NCI-H774 (cell line): ENCODE results near the gene CD320.
"Not testable (repeated sequence)": the region's sequence is repeated elsewhere in the genome, so short reads cannot be mapped to it uniquely, and the experiment has no call there.

ENCODE experiments used
- DNase-seq: peaks from one replicate; lab custom pipeline; 2025; lab: John Stamatoyannopoulos, UW

The CD320 gene

DNA sequence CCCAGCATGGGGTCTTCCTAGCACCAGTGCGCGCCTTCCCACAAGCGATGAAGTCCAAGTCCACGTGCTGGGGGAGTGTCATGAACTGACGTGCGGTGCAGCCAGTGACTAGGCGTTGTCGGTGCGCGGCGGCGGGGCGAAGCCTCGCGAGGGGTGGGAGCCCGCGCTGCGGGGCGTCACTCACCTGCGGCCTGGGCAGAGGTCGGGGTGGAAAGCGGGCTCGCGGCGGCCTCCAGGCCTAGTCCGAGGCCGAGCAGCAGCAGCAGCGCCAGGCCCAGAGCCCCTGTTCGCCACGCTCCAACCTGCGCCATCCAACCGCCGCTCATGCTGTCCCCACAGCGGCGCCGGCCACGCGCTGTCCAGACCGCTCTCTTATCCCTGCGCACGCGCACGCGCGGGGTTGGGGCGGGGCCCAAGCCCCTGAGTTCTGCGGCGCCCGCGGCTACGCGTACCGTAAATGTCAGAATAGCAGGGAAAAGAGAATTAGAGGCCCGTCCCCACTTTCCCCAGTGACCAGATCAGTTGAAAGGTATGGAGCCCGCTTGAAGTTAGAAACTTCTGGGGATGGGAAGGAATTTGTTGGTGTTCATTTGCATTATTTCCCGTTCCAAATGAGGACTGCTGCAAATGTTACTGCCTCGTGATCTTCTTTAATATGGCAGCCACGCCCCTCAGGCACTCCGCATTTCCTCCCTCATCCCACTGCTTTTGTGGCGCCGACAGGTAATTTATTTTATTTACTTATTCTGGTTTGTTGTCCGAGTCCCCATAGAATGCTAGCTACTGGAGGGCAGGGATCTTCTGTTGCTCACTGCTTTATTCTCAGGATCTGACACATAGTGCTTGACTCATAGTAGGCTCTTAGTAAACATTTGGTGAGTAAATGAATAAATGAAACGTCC, at the start of gene CD320:
Gene CD320, minus strand, starts transcription at position 394 of the 902 bp plus-strand sequence. Its CDS starts 68 bp downstream, at position 326.
- peak; percentile 90 for DNase-seq

DNA sequence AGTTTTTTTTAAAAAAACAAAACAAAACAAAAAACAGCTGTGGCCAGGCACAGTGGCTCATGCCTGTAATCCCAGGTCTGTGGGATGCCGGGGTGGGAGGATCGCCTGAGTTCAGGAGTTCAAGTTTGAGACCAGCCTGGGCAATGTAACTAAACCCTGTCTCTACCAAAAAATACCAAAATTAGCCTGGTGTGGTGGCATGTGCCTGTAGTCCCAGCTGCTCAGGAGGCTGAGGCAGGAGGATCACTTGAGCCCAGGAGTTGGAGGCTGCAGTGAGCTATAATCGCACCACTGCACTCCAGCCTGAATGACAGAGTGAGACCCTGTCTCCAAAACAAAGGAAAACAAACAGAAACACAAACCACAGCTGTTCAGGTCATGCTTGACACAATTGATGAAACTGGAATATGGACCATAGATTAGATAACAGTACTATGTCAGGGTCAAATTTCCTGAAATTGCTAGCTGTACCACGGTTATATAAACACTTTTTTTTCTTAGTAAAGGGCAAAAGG, 48.9 kb upstream of the CD320 start:
- no peak for DNase-seq

DNA sequence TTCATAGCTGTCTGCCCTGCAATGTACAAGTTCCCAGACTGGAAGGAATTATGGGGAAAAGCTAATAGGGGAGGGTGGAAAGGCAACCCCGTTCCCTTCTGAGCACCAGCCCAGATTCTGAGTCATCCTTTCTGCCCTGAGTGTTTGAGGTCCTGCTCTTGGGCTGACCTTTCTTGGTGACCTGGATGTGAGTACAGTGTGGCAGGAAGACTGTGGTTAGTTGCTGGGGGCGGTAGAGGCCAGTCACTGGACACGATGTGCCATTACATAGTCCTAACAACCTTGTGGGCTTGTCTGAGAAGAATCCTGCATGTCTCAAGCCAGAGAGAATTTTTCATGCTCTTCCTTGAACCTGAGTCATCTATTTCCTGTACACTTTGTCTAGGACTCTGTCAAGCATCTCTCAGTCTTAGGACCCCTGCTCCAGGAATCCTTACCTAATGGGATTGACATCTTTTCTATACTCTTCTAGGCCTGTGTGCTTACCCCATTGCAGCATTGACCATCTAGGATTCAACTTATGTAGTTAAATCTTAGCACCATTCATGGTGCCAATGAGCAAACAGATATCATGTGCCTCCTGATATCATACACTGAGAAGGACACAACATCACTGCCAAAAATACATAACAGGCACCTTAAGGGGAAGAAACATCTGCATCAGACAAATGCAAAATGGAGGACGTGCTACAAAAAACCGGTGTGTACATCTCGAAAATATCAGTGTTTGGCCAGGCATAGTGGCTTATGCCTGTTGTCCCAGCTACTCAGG, 47.7 kb upstream of the CD320 start:
- no peak for DNase-seq

DNA sequence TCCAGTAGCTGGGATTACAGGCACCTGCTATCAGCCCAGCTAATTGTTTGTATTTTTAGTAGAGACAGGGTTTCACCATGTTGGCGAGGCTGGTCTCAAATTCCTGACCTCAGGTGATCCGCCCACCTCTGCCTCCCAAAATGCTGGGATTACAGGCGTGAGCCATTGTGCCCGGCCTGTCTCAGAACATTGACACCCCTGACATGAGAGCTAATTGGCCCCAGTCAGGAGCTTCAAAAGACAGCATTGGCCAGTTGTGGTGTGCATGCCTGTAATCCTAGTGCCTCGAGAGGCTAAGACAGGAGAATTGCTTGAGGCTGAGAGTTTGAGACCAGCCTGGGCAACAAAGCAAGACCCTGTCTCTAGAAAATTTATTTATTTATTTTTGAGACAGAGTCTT, 44.7 kb upstream of the CD320 start:
- not testable (repeated sequence) for DNase-seq

DNA sequence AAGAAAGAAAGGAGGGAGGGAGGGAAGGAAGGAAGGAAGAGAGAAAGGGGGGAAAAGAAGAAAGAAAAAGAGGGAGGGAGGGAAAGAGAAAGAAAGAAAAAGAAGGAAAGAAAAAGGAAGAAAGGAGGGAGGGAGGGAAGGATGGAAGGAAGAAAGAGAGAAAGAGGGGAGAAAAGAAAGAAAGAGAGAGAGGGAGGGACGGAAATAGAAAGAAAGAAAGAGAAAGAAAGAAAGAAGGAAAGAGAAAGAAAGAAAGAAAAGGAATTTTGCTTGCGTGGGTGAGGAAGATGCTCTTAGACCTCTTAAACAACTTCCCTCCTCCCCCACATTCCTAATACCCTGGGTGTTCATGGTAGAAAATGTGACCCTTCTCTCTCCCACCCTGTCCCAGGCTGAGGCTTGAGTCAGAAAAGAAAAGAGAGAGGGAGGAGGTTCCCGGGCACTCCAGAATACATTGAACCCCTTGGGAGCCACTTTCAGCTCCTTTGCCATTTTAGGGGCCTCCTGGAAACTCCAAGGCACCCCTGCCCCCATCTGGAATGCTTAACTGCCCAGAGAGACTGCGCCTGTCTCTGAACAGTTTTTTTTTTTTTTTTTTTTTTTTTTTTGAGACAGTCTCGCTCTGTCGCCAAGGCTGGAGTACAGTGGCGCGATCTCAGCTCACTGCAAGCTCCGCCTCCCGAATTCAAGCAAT, 44.1 kb upstream of the CD320 start:
- DNase-seq = no peak

DNA sequence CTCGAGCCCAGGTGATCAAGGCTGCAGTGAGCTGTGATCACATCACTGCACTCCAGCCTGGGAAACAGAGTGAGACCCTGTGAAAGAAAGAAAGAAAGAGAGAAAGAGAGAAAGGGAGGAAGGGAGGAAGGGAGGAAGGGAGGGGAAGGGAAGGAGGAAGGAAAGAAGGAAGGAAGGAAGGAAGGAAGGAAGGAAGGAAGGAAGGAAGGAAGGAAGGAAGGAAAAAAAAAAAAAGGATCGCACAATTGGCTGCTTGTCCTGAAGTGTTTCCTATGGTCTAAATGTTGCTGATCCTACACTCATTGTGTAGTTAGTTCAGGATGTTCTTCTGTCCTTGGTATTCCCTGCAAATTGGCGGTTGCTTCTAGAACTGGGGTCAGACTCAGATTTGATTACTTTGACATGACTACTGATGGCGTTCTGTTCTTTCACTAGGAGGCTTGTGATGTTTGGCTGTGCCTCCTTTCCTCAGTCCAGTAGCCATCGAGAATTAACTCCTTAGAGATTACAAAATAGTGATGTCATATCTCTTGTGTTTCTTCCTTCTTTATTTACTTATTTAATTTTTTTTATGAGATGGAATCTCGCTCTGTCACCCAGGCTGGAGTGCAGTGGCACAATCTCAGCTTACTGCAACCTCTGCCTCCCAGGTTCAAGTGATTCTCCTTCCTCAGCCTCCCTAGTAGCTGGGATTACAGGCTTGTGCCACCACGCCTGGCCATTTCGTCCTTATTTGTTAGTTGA, 41.6 kb upstream of the CD320 start:
- DNase-seq = not testable (repeated sequence)

DNA sequence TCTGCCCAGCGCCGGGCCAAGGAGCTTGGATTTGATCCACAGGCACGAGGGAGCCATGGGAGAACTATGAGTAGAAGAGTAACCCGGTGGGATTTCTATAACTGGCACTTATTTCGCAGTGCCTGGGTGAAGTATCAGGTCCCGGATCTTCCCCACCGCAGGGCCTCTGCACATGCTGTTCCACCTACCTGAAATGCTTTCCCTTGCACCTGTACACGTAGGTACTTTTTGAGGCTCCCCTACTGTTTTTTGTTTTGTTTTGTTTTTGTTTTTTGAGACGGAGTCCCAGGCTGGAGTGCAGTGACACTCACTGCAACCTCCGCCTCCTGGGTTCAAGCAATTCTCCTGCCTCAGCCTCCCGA, 35.3 kb upstream of the CD320 start:
- DNase-seq = no peak

DNA sequence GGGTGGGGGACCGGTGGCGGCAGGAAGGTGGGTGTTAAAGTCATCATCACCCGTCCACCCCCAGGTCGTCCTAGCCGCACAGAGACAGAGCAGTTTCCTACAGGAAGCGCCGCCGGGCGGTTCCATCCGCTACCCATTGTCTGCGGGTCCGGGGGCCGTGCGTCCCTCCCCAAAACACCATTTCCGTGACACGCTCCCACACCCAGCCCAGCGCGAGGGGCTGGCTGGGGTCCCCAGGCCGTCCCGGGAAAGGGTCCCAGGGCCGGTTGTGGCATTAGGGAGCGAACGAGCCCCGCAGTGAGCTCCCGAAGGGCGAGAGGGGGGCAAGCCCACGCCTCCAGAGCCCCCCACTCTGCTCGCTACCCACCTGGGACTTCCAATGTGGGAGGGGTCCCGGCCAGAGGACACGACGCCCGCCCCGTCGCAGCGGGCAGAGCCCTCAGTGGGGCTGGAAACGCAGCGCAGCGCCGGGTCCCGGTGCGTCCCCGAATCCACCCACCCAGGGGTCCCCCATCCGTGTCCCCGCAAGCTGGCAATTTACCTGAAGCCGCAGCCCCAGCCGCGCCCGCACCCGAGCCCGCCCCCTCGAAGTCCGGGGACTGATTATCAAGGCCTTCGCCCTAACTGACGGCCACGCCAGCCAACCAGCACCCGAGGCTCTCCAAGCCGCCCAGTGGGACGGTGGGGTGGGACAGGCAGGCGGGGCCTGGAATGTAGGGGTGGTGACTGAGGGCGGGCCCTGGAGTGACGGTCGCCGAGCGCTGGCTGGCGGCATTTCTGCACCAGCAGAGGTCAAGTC, 34.7 kb upstream of the CD320 start, which contains the start of gene KANK3:
Gene KANK3, minus strand, starts transcription at position 579 of the 799 bp plus-strand sequence. CDS start 5,434 bp downstream, outside the sequence.
- peak; percentile 94 for DNase-seq

DNA sequence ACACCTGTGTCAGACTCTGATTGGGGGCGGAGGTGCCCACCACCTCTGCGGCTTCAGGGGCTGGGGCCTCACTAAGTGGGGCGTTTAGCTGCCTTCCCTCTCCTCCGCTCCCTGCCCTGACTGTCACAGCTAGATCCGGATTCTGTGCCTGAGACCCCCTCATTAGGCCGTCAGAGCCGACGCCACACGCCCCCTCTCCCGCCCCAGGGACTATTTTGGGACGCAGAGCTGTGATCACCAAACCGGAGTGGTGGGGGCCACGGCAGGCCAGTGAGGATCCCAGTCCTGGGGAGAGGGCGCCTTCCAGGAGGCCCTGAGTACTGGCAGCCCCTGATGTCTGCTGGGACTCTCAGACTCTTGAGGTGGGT, 34.1 kb upstream of the CD320 start:
- no peak for DNase-seq

DNA sequence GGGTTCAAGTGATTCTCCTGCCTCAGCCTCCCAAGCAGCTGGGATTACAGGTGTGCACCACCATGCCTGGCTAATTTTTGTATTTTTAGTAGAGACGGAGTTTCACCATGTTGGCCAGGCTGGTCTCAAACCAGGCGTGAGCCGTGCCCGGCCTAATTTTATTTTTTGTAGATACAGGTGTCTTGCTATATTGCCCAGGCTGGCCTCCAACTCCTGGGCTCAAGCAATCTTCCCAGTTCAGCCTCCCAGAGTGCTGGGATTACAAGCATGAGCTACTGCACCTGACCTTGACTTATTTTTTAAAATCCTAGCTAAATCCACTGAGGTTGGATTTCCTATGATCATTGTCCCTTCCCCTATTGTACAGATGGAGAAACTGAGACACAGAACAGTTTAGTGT, 33.3 kb upstream of the CD320 start:
- DNase-seq = not testable (repeated sequence)

DNA sequence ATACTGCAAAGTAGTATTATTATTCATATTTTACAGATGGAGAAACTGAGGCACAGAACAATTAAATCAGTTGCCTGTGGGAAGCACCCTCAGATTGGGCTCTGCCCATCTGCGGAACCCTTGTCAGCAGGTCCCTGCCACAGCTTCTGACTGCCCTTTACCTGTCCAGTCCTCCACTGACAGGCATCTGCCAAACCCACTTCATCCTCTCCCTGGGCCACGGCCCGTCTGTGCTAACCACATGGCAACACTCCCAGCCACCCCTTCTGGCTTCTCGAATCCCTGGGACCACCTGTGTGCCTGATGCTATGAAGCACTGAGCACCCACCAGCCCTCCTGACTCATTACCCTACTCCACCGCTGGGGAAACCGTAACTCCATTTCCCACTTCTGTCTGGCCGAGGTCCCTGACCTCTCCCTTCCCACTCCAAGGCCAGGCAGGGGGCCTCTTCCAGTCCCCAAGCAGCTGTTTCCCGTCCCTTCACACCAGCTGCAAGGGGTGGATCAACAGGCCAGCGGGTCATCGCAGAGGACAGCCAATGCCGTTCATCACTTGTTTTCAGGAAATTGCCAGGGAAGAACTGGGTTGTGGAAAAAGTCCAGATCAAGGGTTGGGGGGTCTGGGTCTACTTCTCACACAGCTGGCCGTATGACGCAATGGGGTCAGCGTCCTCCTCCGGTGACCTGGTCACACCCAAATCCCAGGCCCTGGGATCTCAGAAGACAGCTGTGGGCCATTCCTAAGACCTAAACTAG, 32.4 kb upstream of the CD320 start:
- DNase-seq = no peak

DNA sequence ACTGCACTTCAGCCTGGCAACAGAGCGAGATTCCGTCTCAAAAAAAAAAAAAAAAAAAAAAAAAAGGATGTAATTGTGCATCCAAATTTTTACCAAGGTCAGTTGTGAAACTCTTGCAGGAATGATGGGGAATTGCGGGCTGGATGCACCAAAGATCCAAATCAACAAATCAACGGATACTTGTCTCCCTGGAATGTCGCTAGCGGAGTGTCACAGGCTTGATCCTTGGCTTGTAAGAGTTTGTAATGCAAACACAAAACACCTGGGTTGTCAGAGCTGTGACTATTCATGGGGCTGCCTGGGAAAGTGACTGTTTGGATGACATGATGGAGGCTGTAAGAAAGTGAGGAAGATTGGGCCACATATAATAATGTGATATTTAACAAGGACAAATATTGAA, 30.7 kb upstream of the CD320 start:
- no peak for DNase-seq

DNA sequence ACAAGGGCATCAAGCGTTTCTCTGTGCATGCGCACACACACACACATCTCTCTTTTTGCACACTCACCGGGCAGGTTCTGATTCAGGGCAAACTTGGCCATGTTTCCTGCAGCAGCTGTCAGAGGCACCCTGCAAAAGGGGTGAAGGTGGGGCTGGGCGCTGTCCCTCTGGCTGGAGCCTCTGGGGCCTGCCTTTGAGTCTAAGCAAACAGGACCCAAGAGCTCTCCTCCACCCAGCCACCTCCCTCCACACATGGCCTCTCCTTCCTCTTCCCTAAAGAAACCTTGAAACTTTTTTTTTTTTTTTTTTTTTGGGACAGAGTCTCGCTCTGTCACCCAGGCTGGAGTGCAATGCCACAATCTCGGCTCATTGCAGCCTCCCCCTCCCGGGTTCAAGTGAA, 29.6 kb upstream of the CD320 start:
- no peak for DNase-seq

DNA sequence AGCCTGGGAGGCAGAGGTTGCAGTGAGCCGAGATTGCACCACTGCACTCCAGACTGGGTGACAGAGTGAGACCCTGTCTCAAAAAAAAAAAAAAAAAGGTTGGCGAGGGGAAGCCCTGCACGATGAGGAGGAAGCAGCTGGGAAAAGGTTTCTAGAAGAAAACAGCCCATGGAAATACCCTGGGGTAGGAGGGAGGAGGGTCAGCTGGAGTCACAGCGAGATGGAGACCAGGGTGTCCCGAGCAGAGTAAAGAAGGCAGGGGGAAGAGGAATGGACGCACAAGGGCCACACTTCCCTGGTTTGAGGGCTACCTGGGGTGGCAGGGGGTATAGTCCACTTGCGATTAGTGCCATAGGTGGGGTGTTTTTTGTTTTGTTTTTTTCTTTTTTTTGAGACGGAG, 28.5 kb upstream of the CD320 start:
- DNase-seq = no peak

DNA sequence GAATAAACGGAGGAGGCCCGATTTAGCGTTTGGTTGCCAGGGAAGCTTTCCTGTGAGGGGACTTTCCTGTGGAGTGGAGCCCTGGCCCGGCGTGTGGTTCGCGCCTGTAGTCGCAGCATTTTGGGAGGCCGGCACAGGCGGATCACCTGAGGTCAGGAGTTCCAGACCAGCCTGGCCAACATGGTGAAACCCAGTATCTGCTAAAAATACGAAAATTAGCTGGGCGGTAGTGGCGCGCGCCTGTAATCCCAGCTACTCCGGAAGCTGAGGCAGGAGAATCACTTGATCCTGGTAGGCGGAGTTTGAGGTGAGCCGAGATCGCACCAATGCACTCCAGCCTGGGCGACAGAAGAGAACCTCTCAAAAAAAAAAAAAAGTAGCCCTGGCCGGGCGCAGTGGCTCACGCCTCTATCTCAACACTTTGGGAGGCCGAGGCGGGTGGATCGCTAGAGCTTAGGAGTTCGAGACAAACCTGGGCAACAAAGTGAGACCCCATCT, 28.0 kb upstream of the CD320 start:
- DNase-seq = no peak

DNA sequence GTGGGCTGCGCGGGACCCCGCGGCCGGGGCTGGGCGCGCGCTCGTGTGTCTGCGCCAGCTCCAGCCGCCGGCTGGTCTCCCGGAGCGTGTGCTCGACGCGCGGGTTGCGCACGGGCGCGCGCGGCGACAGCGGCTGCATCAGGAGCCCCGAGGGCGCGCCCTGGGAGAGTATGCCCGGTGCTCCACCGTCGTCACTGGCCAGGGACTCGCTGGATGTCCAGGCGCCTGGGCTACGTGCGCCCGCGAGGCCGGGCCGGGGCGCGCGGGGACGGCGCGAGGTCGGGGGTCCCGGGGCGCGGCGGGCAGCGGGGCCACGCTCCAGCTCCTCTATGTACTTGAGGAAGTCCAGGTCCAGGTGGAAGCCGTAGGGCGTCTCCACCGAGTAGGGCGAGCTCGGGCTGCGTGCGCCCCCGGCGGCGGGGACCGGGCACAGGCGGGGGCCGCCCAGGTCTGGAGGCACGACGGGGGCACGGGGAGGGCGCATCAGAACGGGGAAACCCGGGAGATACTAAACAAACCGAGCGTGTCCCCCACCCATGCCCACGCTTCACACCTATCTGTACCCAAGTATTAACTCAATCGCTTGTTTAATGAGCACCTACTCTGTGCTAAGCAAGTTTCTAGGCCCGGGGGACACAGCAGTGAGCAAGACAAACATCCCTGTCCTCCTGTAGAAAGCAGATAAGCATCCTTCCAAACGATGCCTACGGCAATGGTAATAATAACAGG, 27.3 kb upstream of the CD320 start:
- DNase-seq = peak; percentile 65

DNA sequence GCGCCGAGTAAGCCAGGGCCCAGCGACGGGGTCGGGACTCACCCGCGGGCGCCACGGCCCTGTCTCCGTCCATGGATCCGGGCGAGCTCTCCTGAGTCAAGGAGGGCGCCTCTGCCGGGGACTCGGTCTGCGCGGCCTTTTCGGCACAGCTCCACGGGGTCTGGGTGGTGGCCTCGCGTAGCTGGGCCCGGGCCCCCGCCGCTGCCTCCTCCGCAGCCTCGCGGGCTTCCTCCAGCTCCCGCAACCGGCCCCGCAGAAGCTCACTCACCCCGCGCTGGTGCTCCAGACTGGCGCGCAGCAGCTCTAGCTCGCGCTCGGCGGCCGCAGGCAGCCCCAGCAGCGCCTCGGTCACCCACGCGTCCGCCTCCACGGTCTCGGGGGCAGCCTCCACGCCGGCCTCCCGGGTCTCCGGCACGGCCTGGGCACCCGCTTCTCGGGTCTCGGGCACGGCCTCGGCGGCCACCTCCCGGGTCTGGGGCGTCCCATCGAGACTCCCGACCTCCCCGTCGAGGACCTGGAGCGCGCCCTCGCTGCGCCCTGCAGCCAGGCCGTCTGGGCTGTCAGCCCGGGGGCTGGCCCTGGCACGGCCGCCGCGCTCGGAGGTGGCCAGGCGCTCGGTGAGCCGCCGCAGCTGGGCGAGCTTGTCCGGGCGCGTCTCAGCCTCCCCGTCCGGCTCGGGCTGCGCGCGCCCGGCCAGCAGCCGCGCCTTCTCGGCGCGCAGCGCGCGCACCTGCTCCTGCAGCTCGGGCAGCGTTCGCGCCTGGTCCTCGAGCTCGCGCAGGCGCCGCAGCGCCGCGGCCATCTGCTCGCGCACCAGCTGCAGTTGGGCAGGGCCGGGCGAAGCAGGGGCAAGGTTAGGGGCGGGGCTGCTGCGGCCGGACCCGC, 26.5 kb upstream of the CD320 start:
- DNase-seq = peak; percentile 89
